CD4-positive, alpha-beta memory T cell (primary cell): ENCODE measurements around the gene CLIC3. TPM values are rescaled to one million over a fixed set of nuclear protein-coding genes. Genes with fewer than 3 reads are reported as not detected.
A peak's percentile ranks its signal among the peaks of the same experiment; 100 is the strongest.

Experiments
- CTCF ChIA-PET: fragments of 350-600 bp; sonication (Branson Sonifier 250); formaldehyde crosslinking; loops from one replicate; lab custom pipeline; 2021; ENCODE audit warnings: inconsistent platforms; ENCODE audit not compliant: partially characterized antibody; lab: Charles Lee
- POLR2A ChIA-PET: fragments of 350-600 bp; sonication (Branson Sonifier 250); formaldehyde crosslinking; loops from one replicate; lab custom pipeline; 2021; ENCODE audit not compliant: partially characterized antibody; lab: Charles Lee
- DNase-seq, 5 donors: peaks; one replicate each; pipeline versions ENCODE4 v3.0.0 to v3.0.0-alpha.2; 2020 to 2022; ENCODE audit warnings: mixed read lengths in 1 of 5
- H3K27ac ChIP-seq: one replicate; pipeline ENCODE4 v1.7.0; 2013; ENCODE audit warnings: low read depth, low read length
- H3K27me3 ChIP-seq: 2 replicates; pipeline ENCODE4 v1.7.0; 2013; ENCODE audit warnings: mild to moderate bottlenecking, low read length, moderate library complexity; ENCODE audit not compliant: insufficient read depth
- H3K36me3 ChIP-seq: 2 replicates; pipeline ENCODE4 v1.7.0; 2013; ENCODE audit warnings: mild to moderate bottlenecking, low read length, moderate library complexity; ENCODE audit not compliant: insufficient read depth
- H3K4me1 ChIP-seq: 2 replicates; pipeline ENCODE4 v1.7.0; 2013; ENCODE audit warnings: mild to moderate bottlenecking, low read length, moderate library complexity; ENCODE audit not compliant: insufficient read depth
- H3K4me3 ChIP-seq, 2 donors: one replicate each; pipeline ENCODE4 v1.7.0; 2013; ENCODE audit warnings: low read length in 2 of 2, mild to moderate bottlenecking in 1 of 2
- H3K9me3 ChIP-seq, 2 donors: one replicate each; pipeline ENCODE4 v1.7.0; 2013; ENCODE audit warnings: low read length in 2 of 2, control low read depth in 1 of 2; ENCODE audit not compliant: control insufficient read depth in 1 of 2
- H3K27ac Mint-ChIP-seq, 7 donors: one replicate each; pipeline ENCODE4 v1.8.0; 2020 to 2021; ENCODE audit warnings: mixed read lengths in 7 of 7, mild to moderate bottlenecking in 6 of 7, inconsistent platforms in 3 of 7, moderate library complexity in 3 of 7
- H3K27me3 Mint-ChIP-seq, 2 donors: one replicate each; pipeline ENCODE4 v1.8.0; 2020 to 2021; ENCODE audit warnings: mixed read lengths in 2 of 2
- H3K36me3 Mint-ChIP-seq, 2 donors: one replicate each; pipeline ENCODE4 v1.8.0; 2020 to 2021; ENCODE audit warnings: mixed read lengths in 2 of 2, inconsistent platforms in 1 of 2, mild to moderate bottlenecking in 1 of 2
- H3K4me1 Mint-ChIP-seq, 4 donors: one replicate each; pipeline ENCODE4 v1.8.0; 2020 to 2021; ENCODE audit warnings: mixed read lengths in 4 of 4, mild to moderate bottlenecking in 1 of 4
- H3K4me3 Mint-ChIP-seq, 8 donors: one replicate each; pipeline ENCODE4 v1.8.0; 2020 to 2021; ENCODE audit warnings: mixed read lengths in 8 of 8, mild to moderate bottlenecking in 7 of 8, moderate library complexity in 6 of 8, inconsistent platforms in 3 of 8
- H3K9me3 Mint-ChIP-seq, 8 donors: one replicate each; pipeline ENCODE4 v1.8.0; 2020 to 2021; ENCODE audit warnings: mixed read lengths in 8 of 8, mild to moderate bottlenecking in 5 of 8, inconsistent platforms in 3 of 8, moderate library complexity in 1 of 8
- intact Hi-C: fragments of 100-400 bp; cut with micrococcal nuclease; formaldehyde crosslinking; loops from one replicate; pipeline ENCODE4 v1.15.1; 2023
- polyA plus RNA-seq, 2 donors: library from polyadenylated mRNA; unstranded; fragments of 300-500 nt; fragmentation: Illumina TruSeq; gene quantifications; one replicate each; pipeline ENCODE4 v1.2.3, GENCODE V29; 2021
- total RNA-seq, 2 experiments: library from RNA; stranded (reverse); gene quantifications; one replicate each; pipeline ENCODE4 v1.2.3, GENCODE V29; 2021

CLIC3 gene
- total and polyA plus RNA-seq, 4 experiments from 2014 or later = 3.1 to 7.8 (median 4.4) TPM

DNA sequence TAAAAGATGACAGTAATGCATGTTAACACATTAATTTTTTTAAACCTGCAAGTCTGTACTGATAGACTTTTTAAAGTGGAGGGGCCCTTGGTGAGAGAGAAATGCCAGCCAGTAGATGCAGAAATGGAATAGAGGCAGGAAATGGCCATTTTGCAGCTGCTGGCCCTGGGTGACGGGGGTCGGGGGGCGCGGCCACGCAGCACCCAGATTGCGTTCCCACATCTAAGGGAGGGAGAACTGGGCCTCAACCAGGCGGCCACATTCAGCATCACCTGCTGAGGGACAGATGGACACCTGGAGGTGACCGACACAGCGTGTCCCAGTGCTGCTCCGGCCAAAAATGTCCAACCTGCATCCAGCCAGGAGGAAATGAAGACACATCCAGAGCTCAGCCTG is 6.3 kb upstream of the CLIC3 start:
- intact Hi-C loops = no loop called here
- H3K27me3 ChIP-seq = no peaks in the 10 kb centered on the region
- DNase-seq = no peak
- no peaks in the 10 kb centered on the region for H3K27me3 Mint-ChIP-seq
- peaks cover 25% of the 10 kb centered on the region for H3K4me1 ChIP-seq
- peaks cover 0 to 2% (median 0%) of the 10 kb centered on the region in 8 donors for H3K9me3 Mint-ChIP-seq
- H3K36me3 ChIP-seq = no peaks in the 10 kb centered on the region
- H3K4me3 Mint-ChIP-seq = no peak overlapping the region
- H3K36me3 Mint-ChIP-seq = no peaks in the 10 kb centered on the region
- H3K27ac Mint-ChIP-seq = no peak overlapping the region
- no peak overlapping the region for H3K27ac ChIP-seq
- H3K9me3 ChIP-seq = no peaks in the 10 kb centered on the region
- no peak overlapping the region for H3K4me3 ChIP-seq
- POLR2A ChIA-PET = interaction anchor here (1.2 kb wide), 1 partner anchor 10 kb away, joined by 3 read pairs; the partner anchor contains the start of gene PAXX
- CTCF ChIA-PET = interaction anchor here (0.6 to 3.9 kb wide), 5 partner anchors 27 to 69 kb away, joined by 3 to 18 read pairs (median 3); no protein-coding TSS in a partner anchor
- H3K4me1 Mint-ChIP-seq = peaks cover 11 to 34% (median 15%) of the 10 kb centered on the region in 4 donors

DNA sequence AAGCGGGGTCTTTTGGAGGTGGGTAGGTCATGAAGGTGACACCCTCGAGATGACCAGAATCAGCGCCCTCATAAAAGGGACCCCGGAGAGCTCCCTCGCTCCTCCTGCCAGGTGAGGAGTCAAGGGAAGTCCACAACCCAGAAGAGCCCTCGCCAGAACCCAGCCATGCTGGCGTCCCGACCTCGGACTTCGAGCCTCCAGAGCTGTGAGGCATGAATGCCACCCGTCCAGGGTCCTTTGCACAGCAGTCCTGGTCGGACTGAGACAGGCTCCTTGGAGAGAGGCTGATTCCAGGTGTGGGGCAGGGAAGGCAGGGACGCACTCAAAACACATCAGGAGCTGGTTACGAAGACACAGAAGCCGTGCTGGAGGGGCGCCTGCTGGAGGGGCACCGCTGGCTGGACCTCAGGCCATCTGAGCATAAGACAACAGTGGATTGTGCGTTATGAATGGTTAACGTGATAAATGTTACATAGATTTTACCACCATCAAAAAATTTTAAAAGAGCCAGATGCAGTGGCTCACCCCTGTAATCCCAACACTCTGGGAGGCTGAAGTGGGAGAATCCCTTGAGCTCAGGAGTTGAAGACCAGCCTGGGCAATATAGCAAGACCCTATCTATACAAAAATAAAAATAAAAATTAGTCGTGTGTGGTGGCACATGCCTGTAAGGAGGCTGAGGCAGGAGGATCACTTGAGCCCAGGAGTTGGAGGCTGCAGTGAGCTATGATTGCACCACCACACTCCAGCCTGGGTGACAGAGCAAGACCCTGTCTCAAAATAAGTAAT is 5.7 kb upstream of the CLIC3 start:
- Mint-ChIP-seq H3K9me3 (peaks cover 0 to 2% (median 0%) of the 10 kb centered on the region in 8 donors), H3K4me3 (no peak overlapping the region), H3K27me3 (no peaks in the 10 kb centered on the region), H3K27ac (no peak overlapping the region), H3K4me1 (peaks cover 13 to 38% (median 19%) of the 10 kb centered on the region in 4 donors), H3K36me3 (no peaks in the 10 kb centered on the region)
- ChIA-PET CTCF (interaction anchor here (0.6 to 3.9 kb wide), 8 partner anchors 15 to 54 kb away, joined by 3 to 18 read pairs (median 4); partner anchors contain the start of gene ABCA2), POLR2A (interaction anchor here (1.1 to 1.2 kb wide), 2 partner anchors 9 to 128 kb away, joined by 3 read pairs; partner anchors contain the start of gene PAXX)
- H3K4me3 ChIP-seq = no peak overlapping the region
- no peaks in the 10 kb centered on the region for H3K27me3 ChIP-seq
- H3K9me3 ChIP-seq = no peaks in the 10 kb centered on the region
- DNase-seq = no peak
- H3K4me1 ChIP-seq = peaks cover 31% of the 10 kb centered on the region
- intact Hi-C loops = no loop called here
- no peak overlapping the region for H3K27ac ChIP-seq
- no peaks in the 10 kb centered on the region for H3K36me3 ChIP-seq

GRCh38 chr9:137000177-137000930 is 4.0 kb upstream of the CLIC3 start:
- H3K4me1 Mint-ChIP-seq = peaks cover 13 to 50% (median 25%) of the 10 kb centered on the region in 4 donors
- no peak overlapping the region for H3K27ac ChIP-seq
- H3K27me3 ChIP-seq = no peaks in the 10 kb centered on the region
- POLR2A ChIA-PET = interaction anchor here (0.7 to 1.9 kb wide), 11 partner anchors 9 to 311 kb away, joined by 3 to 7 read pairs (median 3); partner anchors contain the start of genes ABCA2, FUT7 and PAXX
- H3K9me3 Mint-ChIP-seq = peaks cover 0 to 2% (median 0%) of the 10 kb centered on the region in 8 donors
- intact Hi-C loops = no loop called here
- peaks cover 0 to 3% of the 10 kb centered on the region in 2 donors for H3K36me3 Mint-ChIP-seq
- peak overlapping the region in 7 of 8 donors; percentile 26 to 81 (median 60) for H3K4me3 Mint-ChIP-seq
- H3K4me3 ChIP-seq = no peak overlapping the region
- peaks cover 45% of the 10 kb centered on the region for H3K4me1 ChIP-seq
- no peaks in the 10 kb centered on the region for H3K27me3 Mint-ChIP-seq
- CTCF ChIA-PET = interaction anchor here (0.9 to 3.0 kb wide), 8 partner anchors 21 to 158 kb away, joined by 3 to 22 read pairs (median 4); partner anchors contain the start of genes ABCA2 and AJM1
- no peaks in the 10 kb centered on the region for H3K36me3 ChIP-seq
- H3K27ac Mint-ChIP-seq = peak overlapping the region; percentile 65 to 92 (median 86)
- H3K9me3 ChIP-seq = no peaks in the 10 kb centered on the region
- DNase-seq = peak in 4 of 5 donors; percentile 40 to 53 (median 44)

DNA sequence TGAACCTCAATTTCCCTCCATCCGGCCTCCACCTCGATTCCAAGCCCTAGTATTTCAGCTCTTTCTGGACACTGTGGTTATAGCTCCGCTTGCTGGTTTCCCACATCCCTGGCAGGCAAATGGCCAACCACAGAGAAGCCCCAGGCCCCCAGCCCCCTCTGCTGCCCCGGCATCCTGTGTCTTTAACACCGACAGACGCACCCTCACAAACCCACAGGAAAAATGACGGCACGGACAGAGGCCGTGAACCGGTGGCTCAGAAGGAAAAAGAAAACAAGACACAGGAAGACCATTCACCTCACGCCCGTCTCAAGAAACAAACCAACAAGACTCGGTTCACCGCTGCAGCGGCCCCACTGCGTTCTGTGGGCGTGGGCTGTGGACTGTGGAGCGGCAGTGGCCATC is 1.5 kb upstream of the CLIC3 start:
- POLR2A ChIA-PET = interaction anchor here (0.7 to 4.2 kb wide), 10 partner anchors 22 to 96 kb away, joined by 3 to 32 read pairs (median 5); partner anchors contain the start of gene FUT7
- peaks cover 0 to 6% of the 10 kb centered on the region in 2 donors for H3K36me3 Mint-ChIP-seq
- peak overlapping the region; percentile 31 for H3K27ac ChIP-seq
- H3K4me1 ChIP-seq = peaks cover 59% of the 10 kb centered on the region
- no peaks in the 10 kb centered on the region for H3K9me3 ChIP-seq
- H3K4me1 Mint-ChIP-seq = peaks cover 15 to 57% (median 31%) of the 10 kb centered on the region in 4 donors
- H3K27ac Mint-ChIP-seq = peak overlapping the region; percentile 90 to 95 (median 92)
- peaks cover 7% of the 10 kb centered on the region for H3K36me3 ChIP-seq
- no peaks in the 10 kb centered on the region for H3K9me3 Mint-ChIP-seq
- no peaks in the 10 kb centered on the region for H3K27me3 Mint-ChIP-seq
- intact Hi-C loops = no loop called here
- no peaks in the 10 kb centered on the region for H3K27me3 ChIP-seq
- peak in 4 of 5 donors; percentile 32 to 66 (median 47) for DNase-seq
- no peak overlapping the region for H3K4me3 ChIP-seq
- peak overlapping the region; percentile 69 to 78 (median 76) for H3K4me3 Mint-ChIP-seq
- CTCF ChIA-PET = interaction anchor here (2.1 to 2.7 kb wide), 4 partner anchors 30 to 155 kb away, joined by 6 to 14 read pairs (median 12); partner anchors contain the start of genes ABCA2 and AJM1

- Histone ChIP-seq H3K4me1 (peaks cover 62% of the 10 kb centered on the region), H3K4me3 (no peak overlapping the region), H3K9me3 (no peaks in the 10 kb centered on the region), H3K36me3 (peaks cover 7% of the 10 kb centered on the region), H3K27me3 (no peaks in the 10 kb centered on the region), H3K27ac (peak overlapping the region; percentile 31)
- peaks cover 0 to 10% of the 10 kb centered on the region in 2 donors for H3K36me3 Mint-ChIP-seq
- no peaks in the 10 kb centered on the region for H3K27me3 Mint-ChIP-seq
- DNase-seq = no peak
- H3K4me3 Mint-ChIP-seq = peak overlapping the region; percentile 69 to 78 (median 76)
- intact Hi-C loops = no loop called here
- CTCF ChIA-PET = interaction anchor here (1.7 to 2.7 kb wide), 5 partner anchors 31 to 154 kb away, joined by 4 to 14 read pairs (median 12); partner anchors contain the start of genes ABCA2 and AJM1
- peak overlapping the region; percentile 90 to 95 (median 92) for H3K27ac Mint-ChIP-seq
- peaks cover 15 to 62% (median 31%) of the 10 kb centered on the region in 4 donors for H3K4me1 Mint-ChIP-seq
- POLR2A ChIA-PET = interaction anchor here (0.8 to 6.9 kb wide), 12 partner anchors 17 to 95 kb away, joined by 3 to 57 read pairs (median 7); partner anchors contain the start of genes FUT7 and LCNL1
- H3K9me3 Mint-ChIP-seq = no peaks in the 10 kb centered on the region
Observed at GRCh38 chr9:136997371-136997770, 1.0 kb upstream of the CLIC3 start.

GRCh38 chr9:136995772-136996311 is 526 bp downstream of the CLIC3 start:
- Histone ChIP-seq H3K4me3 (peak overlapping the region in 1 of 2 donors; percentile 32), H3K27me3 (no peaks in the 10 kb centered on the region), H3K27ac (peak overlapping the region; percentile 39), H3K36me3 (peaks cover 7% of the 10 kb centered on the region), H3K9me3 (no peaks in the 10 kb centered on the region), H3K4me1 (peaks cover 70% of the 10 kb centered on the region)
- intact Hi-C loops = no loop called here
- Mint-ChIP-seq H3K27me3 (no peaks in the 10 kb centered on the region), H3K36me3 (peaks cover 0 to 10% of the 10 kb centered on the region in 2 donors), H3K9me3 (no peaks in the 10 kb centered on the region), H3K4me3 (peak overlapping the region; percentile 26 to 77 (median 59)), H3K4me1 (peaks cover 16 to 69% (median 36%) of the 10 kb centered on the region in 4 donors), H3K27ac (peak overlapping the region in 6 of 7 donors; percentile 53 to 93 (median 80))
- CTCF ChIA-PET = interaction anchor here (1.0 to 2.7 kb wide), 8 partner anchors 11 to 153 kb away, joined by 3 to 14 read pairs (median 6); partner anchors contain the start of gene AJM1
- POLR2A ChIA-PET = interaction anchor here (0.6 to 6.9 kb wide), 26 partner anchors 9 to 269 kb away, joined by 3 to 57 read pairs (median 4); partner anchors contain the start of genes ABCA2, AJM1, C8G and FBXW5
- DNase-seq = no peak
